HEK293 (cell line): ENCODE measurements around the gene ARMH3.

ENCODE experiments used
- CTCF ChIA-PET: fragments of 350-600 bp; formaldehyde crosslinking; extraction: SDS; loops from one replicate; lab custom pipeline; 2021; ENCODE audit warnings: antibody characterized with exemption; lab: Yijun Ruan, JAX
- POLR2A ChIA-PET: fragments of 300-600 bp; formaldehyde crosslinking; extraction: SDS; loops from one replicate; lab custom pipeline; 2020; ENCODE audit warnings: antibody characterized with exemption, inconsistent platforms; lab: Yijun Ruan, JAX
- H3K27ac ChIP-seq: fragments of 200-500 bp; sonication (Bioruptor generic); 2 replicates; pipeline ENCODE4 v1.5.1; 2014; ENCODE audit warnings: low read depth, low read length, control low read depth, inconsistent platforms; ENCODE audit errors: extremely low read depth
- H3K36me3 ChIP-seq, 2 experiments: fragments of 200-500 bp in 1 of 2; sonication (Bioruptor generic) in 1 of 2; 1 replicate in 1 of 2; 2 replicates in 1 of 2; pipeline ENCODE4 v1.5.1; 2014 to 2017; ENCODE audit warnings: inconsistent platforms in 2 of 2, low read length in 2 of 2; ENCODE audit not compliant: control insufficient read depth in 2 of 2, insufficient read depth in 1 of 2
- H3K4me1 ChIP-seq: fragments of 200-500 bp; sonication (Bioruptor generic); 2 replicates; pipeline ENCODE4 v1.5.1; 2014; ENCODE audit warnings: mild to moderate bottlenecking, low read length, inconsistent platforms; ENCODE audit not compliant: control insufficient read depth, insufficient read depth
- H3K4me3 ChIP-seq: 2 replicates; pipeline ENCODE4 v1.5.1; 2011; ENCODE audit warnings: low read depth, mild to moderate bottlenecking, control low read depth, low read length, moderate library complexity
- H3K9me3 ChIP-seq: fragments of 200-500 bp; sonication (Bioruptor generic); 2 replicates; pipeline ENCODE4 v1.5.1; 2014; ENCODE audit warnings: low read depth, low read length, inconsistent platforms; ENCODE audit not compliant: control insufficient read depth, insufficient read depth
- BCL11B ChIP-seq: fragments of 450-650 bp; formaldehyde crosslinking; IDR thresholded peaks from 2 replicates; pipeline ENCODE4 v1.5.1; 2016; ENCODE audit warnings: low read depth, missing biosample characterization, missing genetic modification characterization
- EGR2 ChIP-seq: fragments of 450-650 bp; formaldehyde crosslinking; IDR thresholded peaks from 2 replicates; pipeline ENCODE4 v1.5.1; 2016; ENCODE audit warnings: low read depth, missing biosample characterization, missing genetic modification characterization
- GFI1B ChIP-seq: fragments of 450-650 bp; formaldehyde crosslinking; IDR thresholded peaks from 2 replicates; pipeline ENCODE4 v1.5.1; 2016; ENCODE audit warnings: missing biosample characterization, missing genetic modification characterization
- HOXA7 ChIP-seq: sonication (generic); formaldehyde crosslinking; IDR thresholded peaks from 2 replicates; pipeline ENCODE4 v1.8.1; 2022; ENCODE audit warnings: missing genetic modification reagents, borderline replicate concordance
- KLF1 ChIP-seq: fragments of 450-650 bp; formaldehyde crosslinking; IDR thresholded peaks from 2 replicates; pipeline ENCODE4 v1.5.1; 2016; ENCODE audit warnings: missing biosample characterization, missing genetic modification characterization
- PBX3 ChIP-seq: sonication (generic); formaldehyde crosslinking; IDR thresholded peaks from 2 replicates; pipeline ENCODE4 v1.8.1; 2022; ENCODE audit warnings: mild to moderate bottlenecking, moderate library complexity, missing genetic modification reagents
- PRDM10 ChIP-seq: fragments of 450-650 bp; formaldehyde crosslinking; IDR thresholded peaks from 2 replicates; pipeline ENCODE4 v1.5.1; 2016; ENCODE audit warnings: missing biosample characterization, missing genetic modification characterization
- SP2 ChIP-seq: fragments of 450-650 bp; formaldehyde crosslinking; IDR thresholded peaks from 2 replicates; pipeline ENCODE4 v1.5.1; 2016; ENCODE audit warnings: missing biosample characterization, missing genetic modification characterization
- TRIM28 ChIP-seq: IDR thresholded peaks from 2 replicates; pipeline ENCODE4 v1.6.1; 2011; ENCODE audit warnings: low read length, control low read depth, borderline replicate concordance
- ZBTB26 ChIP-seq: fragments of 450-650 bp; formaldehyde crosslinking; optimal IDR thresholded peaks from 2 replicates; pipeline ENCODE3; 2016; ENCODE audit warnings: missing biosample characterization, mild to moderate bottlenecking, missing genetic modification characterization
- ZFHX2 ChIP-seq: fragments of 450-650 bp; formaldehyde crosslinking; conservative IDR thresholded peaks from 2 replicates; pipeline ENCODE4 v1.5.1; 2016; ENCODE audit warnings: missing biosample characterization, missing genetic modification characterization
- ZNF10 ChIP-seq: fragments of 450-650 bp; formaldehyde crosslinking; IDR thresholded peaks from 2 replicates; pipeline ENCODE4 v1.5.1; 2017; ENCODE audit warnings: missing biosample characterization, missing genetic modification characterization
- ZNF155 ChIP-seq: fragments of 450-650 bp; formaldehyde crosslinking; IDR thresholded peaks from 2 replicates; pipeline ENCODE4 v1.5.1; 2016; ENCODE audit warnings: missing biosample characterization, missing genetic modification characterization
- ZNF2 ChIP-seq: fragments of 450-650 bp; formaldehyde crosslinking; IDR thresholded peaks from 2 replicates; pipeline ENCODE4 v1.5.1; 2016; ENCODE audit warnings: missing biosample characterization, missing genetic modification characterization
- ZNF398 ChIP-seq: fragments of 450-650 bp; formaldehyde crosslinking; IDR thresholded peaks from 2 replicates; pipeline ENCODE4 v1.5.1; 2017; ENCODE audit warnings: missing biosample characterization, missing genetic modification characterization
- ZNF510 ChIP-seq: fragments of 450-650 bp; formaldehyde crosslinking; IDR thresholded peaks from 2 replicates; pipeline ENCODE4 v1.5.1; 2018; ENCODE audit warnings: mild to moderate bottlenecking, missing genetic modification characterization, missing biosample characterization; ENCODE audit not compliant: insufficient replicate concordance
- ZNF530 ChIP-seq: fragments of 450-650 bp; formaldehyde crosslinking; IDR thresholded peaks from 2 replicates; pipeline ENCODE4 v1.5.1; 2016; ENCODE audit warnings: low read depth, missing biosample characterization, missing genetic modification characterization
- ZNF580 ChIP-seq: fragments of 450-650 bp; formaldehyde crosslinking; IDR thresholded peaks from 2 replicates; pipeline ENCODE4 v1.5.1; 2016; ENCODE audit warnings: missing biosample characterization, missing genetic modification characterization
- ZNF692 ChIP-seq: fragments of 450-650 bp; formaldehyde crosslinking; IDR thresholded peaks from 2 replicates; pipeline ENCODE4 v1.5.1; 2016; ENCODE audit warnings: missing biosample characterization, missing genetic modification characterization
- ZNF704 ChIP-seq: fragments of 450-650 bp; formaldehyde crosslinking; IDR thresholded peaks from 2 replicates; pipeline ENCODE4 v1.5.1; 2016; ENCODE audit warnings: missing biosample characterization, missing genetic modification characterization
- ZNF707 ChIP-seq: fragments of 450-650 bp; formaldehyde crosslinking; IDR thresholded peaks from 2 replicates; pipeline ENCODE4 v1.5.1; 2016; ENCODE audit warnings: missing biosample characterization, missing genetic modification characterization
- ZNF843 ChIP-seq: fragments of 450-650 bp; formaldehyde crosslinking; IDR thresholded peaks from 2 replicates; pipeline ENCODE4 v1.5.1; 2016; ENCODE audit warnings: missing biosample characterization, missing genetic modification characterization

Gene ARMH3

GRCh38 chr10:101832325-101832771 is 223.6 kb downstream of the ARMH3 start:
- CTCF ChIA-PET, result interaction anchor here (0.7 to 1.1 kb wide), 2 partner anchors 178 to 239 kb away, joined by 3 read pairs; no protein-coding TSS in a partner anchor
- H3K27ac ChIP-seq, result no peak overlapping the region
- H3K9me3 ChIP-seq, result no peaks in the 10 kb centered on the region
- POLR2A ChIA-PET, result interaction anchor here (0.6 kb wide), 1 partner anchor 263 kb away, joined by 3 read pairs; no protein-coding TSS in a partner anchor
- H3K4me3 ChIP-seq, result no peak overlapping the region
- TF ChIP-seq ZBTB26 (tag by site-specific recombination), result no peak
- no peak for TF ChIP-seq ZNF530
- no peak for TF ChIP-seq ZNF707 (tag by site-specific recombination)
- no peak for TF ChIP-seq ZNF510 (tag by site-specific recombination)
- TF ChIP-seq GFI1B, result no peak
- TF ChIP-seq ZNF2 (tag by site-specific recombination), result no peak
- TF ChIP-seq BCL11B (tag by site-specific recombination), result no peak
- TF ChIP-seq ZNF843, result no peak
- peak; percentile 86 for TF ChIP-seq ZNF398
- TF ChIP-seq TRIM28, result no peak
- no peak for TF ChIP-seq HOXA7 (CRISPR knock-in tag)
- peak; percentile 88 for TF ChIP-seq ZFHX2 (tag by site-specific recombination)
- TF ChIP-seq ZNF10, result no peak
- TF ChIP-seq ZNF155 (tag by site-specific recombination), result no peak
- peak; percentile 79 for TF ChIP-seq EGR2
- TF ChIP-seq PRDM10, result no peak
- no peak for TF ChIP-seq KLF1 (tag by site-specific recombination)
- no peak for TF ChIP-seq ZNF580 (tag by site-specific recombination)
- peak; percentile 27; the same call in 1 of the 2 replicates for TF ChIP-seq SP2 (tag by site-specific recombination)
- TF ChIP-seq ZNF704 (tag by site-specific recombination), result no peak
- TF ChIP-seq PBX3 (CRISPR knock-in tag), result no peak
- TF ChIP-seq ZNF692 (tag by site-specific recombination), result no peak
- peaks cover 0 to 10% of the 10 kb centered on the region in 2 experiments; a peak in 1 of 3 replicates for H3K36me3 ChIP-seq
- H3K4me1 ChIP-seq, result peaks cover 7% of the 10 kb centered on the region
